Activated B cell treated with CpG ODN at 0.5 μM for 24 hours (primary cell): ENCODE data around the gene FGF1. TPM values are rescaled to one million over a fixed set of nuclear protein-coding genes. Genes with fewer than 3 reads are reported as not detected.

Experiments
- ATAC-seq: fragments of 200-7000 bp; cut with Tn5 transposase; one replicate; pipeline ENCODE4 v1.10.0; 2021; ENCODE audit warnings: low read depth, mild to moderate bottlenecking, moderate library complexity
- CTCF ChIA-PET: fragments of 350-600 bp; sonication (Branson Sonifier 250); formaldehyde crosslinking; loops from one replicate; lab custom pipeline; 2021; ENCODE audit warnings: antibody characterized with exemption; lab: Charles Lee
- POLR2A ChIA-PET: fragments of 350-600 bp; sonication (Branson Sonifier 250); formaldehyde crosslinking; loops from one replicate; lab custom pipeline; 2021; ENCODE audit warnings: antibody characterized with exemption; lab: Charles Lee
- DNase-seq: peaks from one replicate; pipeline ENCODE4 v3.0.0; 2022
- H3K27ac Mint-ChIP-seq: one replicate; pipeline ENCODE4 v1.8.0; 2020; ENCODE audit warnings: mixed read lengths
- H3K27me3 Mint-ChIP-seq: one replicate; pipeline ENCODE4 v1.8.0; 2021; ENCODE audit warnings: mixed read lengths
- H3K36me3 Mint-ChIP-seq: one replicate; pipeline ENCODE4 v1.8.0; 2021; ENCODE audit warnings: low read depth, mixed read lengths
- H3K4me1 Mint-ChIP-seq: one replicate; pipeline ENCODE4 v1.8.0; 2021; ENCODE audit warnings: mixed read lengths
- H3K4me3 Mint-ChIP-seq: one replicate; pipeline ENCODE4 v1.8.0; 2020; ENCODE audit warnings: mild to moderate bottlenecking, mixed read lengths
- H3K9me3 Mint-ChIP-seq: one replicate; pipeline ENCODE4 v1.8.0; 2020; ENCODE audit warnings: mixed read lengths
- intact Hi-C: fragments of 100-400 bp; cut with micrococcal nuclease; formaldehyde crosslinking; loops from one replicate; pipeline ENCODE4 v1.15.1; 2024
- total RNA-seq: library from RNA; stranded (reverse); gene quantifications from 2 replicates; pipeline ENCODE4 v1.2.3, GENCODE V29; 2022
- TF ChIP-seq, protein P1 (sequence below): fragments of 200-600 bp; IDR thresholded peaks from one replicate; pipeline ENCODE4 v1.8.0; 2022; ENCODE audit warnings: antibody characterized with exemption, mild to moderate bottlenecking

Gene FGF1
- total RNA-seq, 1 donor from 2014 or later = not detected

- Mint-ChIP-seq H3K4me1 (no peaks in the 10 kb centered on the region), H3K4me3 (no peak overlapping the region), H3K9me3 (no peaks in the 10 kb centered on the region), H3K27me3 (peaks cover 7% of the 10 kb centered on the region), H3K36me3 (no peaks in the 10 kb centered on the region), H3K27ac (no peak overlapping the region)
- ATAC-seq = no peak
- POLR2A ChIA-PET = no interaction called here
- TF ChIP-seq, protein P1, sequence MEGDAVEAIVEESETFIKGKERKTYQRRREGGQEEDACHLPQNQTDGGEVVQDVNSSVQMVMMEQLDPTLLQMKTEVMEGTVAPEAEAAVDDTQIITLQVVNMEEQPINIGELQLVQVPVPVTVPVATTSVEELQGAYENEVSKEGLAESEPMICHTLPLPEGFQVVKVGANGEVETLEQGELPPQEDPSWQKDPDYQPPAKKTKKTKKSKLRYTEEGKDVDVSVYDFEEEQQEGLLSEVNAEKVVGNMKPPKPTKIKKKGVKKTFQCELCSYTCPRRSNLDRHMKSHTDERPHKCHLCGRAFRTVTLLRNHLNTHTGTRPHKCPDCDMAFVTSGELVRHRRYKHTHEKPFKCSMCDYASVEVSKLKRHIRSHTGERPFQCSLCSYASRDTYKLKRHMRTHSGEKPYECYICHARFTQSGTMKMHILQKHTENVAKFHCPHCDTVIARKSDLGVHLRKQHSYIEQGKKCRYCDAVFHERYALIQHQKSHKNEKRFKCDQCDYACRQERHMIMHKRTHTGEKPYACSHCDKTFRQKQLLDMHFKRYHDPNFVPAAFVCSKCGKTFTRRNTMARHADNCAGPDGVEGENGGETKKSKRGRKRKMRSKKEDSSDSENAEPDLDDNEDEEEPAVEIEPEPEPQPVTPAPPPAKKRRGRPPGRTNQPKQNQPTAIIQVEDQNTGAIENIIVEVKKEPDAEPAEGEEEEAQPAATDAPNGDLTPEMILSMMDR = no peak
- CTCF ChIA-PET = interaction anchor here (1.2 kb wide), 1 partner anchor 17 kb away, joined by 3 read pairs; no protein-coding TSS in a partner anchor
- no peak for DNase-seq
- intact Hi-C loops = no loop called here
These were observed 9.6 kb downstream of the FGF1 start for GRCh38 chr5:142676318-142676717.

GRCh38 chr5:142674531-142675469 is 11.1 kb downstream of the FGF1 start:
- no peaks in the 10 kb centered on the region for H3K4me1 Mint-ChIP-seq
- DNase-seq (no peak), ATAC-seq (no peak)
- POLR2A ChIA-PET = no interaction called here
- TF ChIP-seq, protein P1 = no peak
- H3K36me3 Mint-ChIP-seq = no peaks in the 10 kb centered on the region
- H3K9me3 Mint-ChIP-seq = no peaks in the 10 kb centered on the region
- CTCF ChIA-PET = no interaction called here
- peaks cover 7% of the 10 kb centered on the region for H3K27me3 Mint-ChIP-seq
- no peak overlapping the region for H3K4me3 Mint-ChIP-seq
- intact Hi-C loops = no loop called here
- H3K27ac Mint-ChIP-seq = no peak overlapping the region

DNA sequence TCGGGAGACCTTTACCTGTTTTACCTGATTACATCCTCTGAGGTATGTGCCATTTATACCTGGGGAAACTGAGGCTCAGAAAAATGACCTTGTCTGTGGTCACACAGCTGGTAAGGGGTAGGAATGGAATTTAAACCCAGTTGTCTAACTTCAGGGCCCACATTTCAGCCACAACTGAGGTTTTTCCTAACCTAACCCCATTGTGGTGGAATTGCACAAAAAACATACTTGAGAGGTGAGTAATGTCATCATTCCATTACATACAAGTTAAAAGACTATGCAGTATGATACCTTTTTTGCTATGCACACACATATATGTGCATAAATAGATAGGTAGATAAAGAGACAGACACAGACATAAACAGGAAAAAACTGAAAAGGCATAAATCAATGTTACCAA is 14.1 kb downstream of the FGF1 start:
- Mint-ChIP-seq H3K9me3 (no peaks in the 10 kb centered on the region), H3K27ac (no peak overlapping the region), H3K36me3 (no peaks in the 10 kb centered on the region), H3K27me3 (peaks cover 2% of the 10 kb centered on the region), H3K4me1 (no peaks in the 10 kb centered on the region), H3K4me3 (no peak overlapping the region)
- ChIA-PET POLR2A (no interaction called here), CTCF (no interaction called here)
- TF ChIP-seq, protein P1 = no peak
- no peak for ATAC-seq
- DNase-seq = no peak
- intact Hi-C loops = no loop called here

DNA sequence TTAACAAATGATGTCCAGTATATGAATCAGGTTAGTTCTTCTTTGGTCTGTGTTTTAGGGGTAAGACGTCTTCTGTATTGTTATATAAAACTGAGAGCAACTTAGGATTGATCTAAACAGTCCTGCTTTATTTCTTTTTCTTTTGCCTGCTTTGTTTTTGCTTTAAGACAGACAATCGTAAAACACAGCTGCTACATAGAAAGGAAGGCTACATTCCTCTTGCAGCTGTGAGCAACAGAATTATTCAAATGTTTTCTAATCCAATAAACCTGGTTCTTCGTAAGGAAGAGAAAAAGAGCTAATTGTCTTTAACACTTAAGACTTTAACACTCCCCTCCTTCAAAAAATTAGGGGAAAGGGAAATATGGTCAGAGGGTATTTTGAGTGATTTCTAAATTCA is 14.6 kb downstream of the FGF1 start:
- Mint-ChIP-seq H3K36me3 (no peaks in the 10 kb centered on the region), H3K27me3 (no peaks in the 10 kb centered on the region), H3K4me3 (no peak overlapping the region), H3K27ac (no peak overlapping the region), H3K9me3 (no peaks in the 10 kb centered on the region), H3K4me1 (no peaks in the 10 kb centered on the region)
- TF ChIP-seq, protein P1 = no peak
- ATAC-seq = no peak
- POLR2A ChIA-PET = no interaction called here
- no peak for DNase-seq
- intact Hi-C loops = no loop called here
- CTCF ChIA-PET = interaction anchor here (1.1 kb wide), 1 partner anchor 11 kb away, joined by 5 read pairs; no protein-coding TSS in a partner anchor

DNA sequence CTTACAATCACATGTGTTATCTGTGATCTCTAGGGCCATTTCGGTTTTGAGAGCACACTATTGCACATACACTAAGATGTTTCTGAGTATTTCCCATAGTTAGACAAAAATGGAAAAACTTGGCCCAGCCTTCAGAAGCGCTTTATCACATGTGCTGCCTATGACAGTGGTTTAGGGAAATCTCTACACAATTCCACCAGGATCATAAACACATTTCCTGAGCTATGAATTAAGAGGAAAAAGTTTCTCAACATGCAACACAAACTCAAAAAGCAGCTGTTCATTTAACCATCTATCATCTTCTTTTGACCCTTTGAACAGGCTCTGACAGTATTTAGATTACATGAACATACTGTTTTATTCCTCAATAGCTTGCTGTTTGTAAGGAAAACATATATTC is 15.1 kb downstream of the FGF1 start:
- TF ChIP-seq, protein P1 = no peak

More for the DNA sequence above, 15.1 kb downstream of the FGF1 start:
- Mint-ChIP-seq H3K9me3 (no peaks in the 10 kb centered on the region), H3K27me3 (no peaks in the 10 kb centered on the region), H3K4me1 (no peaks in the 10 kb centered on the region), H3K4me3 (no peak overlapping the region), H3K27ac (no peak overlapping the region), H3K36me3 (no peaks in the 10 kb centered on the region)
- ATAC-seq (no peak), DNase-seq (no peak)
- intact Hi-C loops = no loop called here
- ChIA-PET POLR2A (no interaction called here), CTCF (interaction anchor here (1.1 kb wide), 1 partner anchor 11 kb away, joined by 5 read pairs; no protein-coding TSS in a partner anchor)
